Stimulated activated CD8-positive, alpha-beta memory T cell treated with anti-CD3 and anti-CD28 coated beads, Interleukin-2, amount 100 ng/mL, for 48 hours (primary cell): Measurements from ENCODE around the gene CLASRP.

Source experiments
- DNase-seq, 2 donors: peaks; one replicate each; pipeline ENCODE4 v3.0.0-alpha.2; 2020; ENCODE audit warnings: low read depth in 2 of 2

Gene CLASRP

DNA sequence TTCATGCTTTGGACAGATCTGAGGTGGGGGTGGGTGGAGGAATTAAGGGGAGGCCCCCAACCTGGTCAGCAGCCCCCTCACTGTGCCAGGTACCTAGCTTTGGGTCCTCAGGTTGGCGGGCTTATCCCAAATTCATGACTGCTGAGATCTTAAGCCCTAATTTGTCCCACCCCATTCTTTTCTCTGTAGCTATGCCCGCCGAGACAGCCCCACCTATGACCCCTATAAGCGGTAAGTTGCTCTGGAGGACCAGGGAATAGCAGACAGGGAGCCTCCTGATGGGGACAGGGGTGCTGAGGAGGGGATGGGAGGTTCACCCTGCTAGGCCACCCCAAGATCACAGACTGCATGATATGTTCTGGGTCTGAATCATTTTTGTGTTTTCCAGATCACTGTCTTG is 23.1 kb downstream of the CLASRP start:
- DNase-seq = no peak

- DNase-seq = no peak
These were observed 25.3 kb downstream of the CLASRP start for GRCh38 chr19:45063851-45064801.

DNA sequence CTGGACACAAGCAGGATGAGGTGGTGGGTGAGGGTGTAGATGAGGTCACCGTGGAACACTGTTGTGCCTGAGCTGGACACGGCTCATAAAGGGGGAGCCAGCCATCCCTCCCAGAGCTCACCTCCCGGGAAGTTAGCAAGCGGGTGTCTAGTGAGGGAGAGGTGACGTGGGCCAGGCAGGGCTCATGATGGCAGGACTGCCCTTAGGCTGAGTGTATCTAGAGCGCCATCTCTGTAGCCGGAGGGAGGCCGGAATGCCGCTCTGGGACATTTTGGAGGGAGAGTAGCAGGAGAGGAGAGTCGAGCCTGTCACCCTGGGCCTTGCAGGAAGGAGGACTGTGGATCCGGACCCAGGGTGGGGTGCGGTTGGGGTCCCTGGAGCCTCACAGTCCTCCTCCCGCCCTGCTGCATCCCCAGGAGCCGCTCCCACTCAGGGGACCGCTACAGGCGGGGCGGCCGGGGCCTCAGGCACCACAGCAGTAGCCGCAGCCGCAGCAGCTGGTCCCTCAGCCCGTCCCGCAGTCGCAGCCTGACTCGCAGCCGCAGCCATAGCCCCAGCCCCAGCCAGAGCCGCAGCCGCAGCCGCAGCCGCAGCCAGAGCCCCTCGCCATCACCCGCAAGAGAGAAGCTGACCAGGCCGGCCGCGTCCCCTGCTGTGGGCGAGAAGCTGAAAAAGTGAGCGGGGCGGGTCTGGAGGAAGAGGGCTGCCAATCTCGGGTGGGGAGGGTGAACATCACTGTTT is 28.2 kb downstream of the CLASRP start:
- no peak for DNase-seq

DNA sequence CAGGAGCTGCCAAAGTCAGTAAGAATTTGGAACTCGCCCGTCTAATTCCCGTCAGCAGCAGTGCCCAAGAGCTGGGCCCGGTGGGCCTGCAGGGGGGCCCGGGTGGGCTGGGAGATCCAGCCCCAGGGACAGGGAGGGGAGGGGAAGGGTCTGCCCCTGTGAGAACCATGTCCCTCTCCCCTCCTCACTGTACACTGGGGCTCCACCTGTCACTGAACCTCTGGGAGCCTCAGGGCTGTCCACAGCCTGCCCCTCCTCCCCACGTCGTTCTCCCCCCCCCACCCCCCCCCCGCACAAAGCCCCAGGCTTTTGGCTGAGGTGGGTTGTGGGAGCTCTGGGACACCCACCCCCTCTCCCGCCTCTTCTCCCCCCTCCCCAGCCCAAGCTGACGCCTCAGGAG is 29.2 kb downstream of the CLASRP start:
- DNase-seq = no peak

GRCh38 chr19:45069056-45069455 is 30.2 kb downstream of the CLASRP start:
- no peak for DNase-seq

- no peak for DNase-seq
These were observed 31.4 kb downstream of the CLASRP start for GRCh38 chr19:45070214-45070613.

- DNase-seq = no peak
These were observed 32.2 kb downstream of the CLASRP start for GRCh38 chr19:45070861-45071544.

DNA sequence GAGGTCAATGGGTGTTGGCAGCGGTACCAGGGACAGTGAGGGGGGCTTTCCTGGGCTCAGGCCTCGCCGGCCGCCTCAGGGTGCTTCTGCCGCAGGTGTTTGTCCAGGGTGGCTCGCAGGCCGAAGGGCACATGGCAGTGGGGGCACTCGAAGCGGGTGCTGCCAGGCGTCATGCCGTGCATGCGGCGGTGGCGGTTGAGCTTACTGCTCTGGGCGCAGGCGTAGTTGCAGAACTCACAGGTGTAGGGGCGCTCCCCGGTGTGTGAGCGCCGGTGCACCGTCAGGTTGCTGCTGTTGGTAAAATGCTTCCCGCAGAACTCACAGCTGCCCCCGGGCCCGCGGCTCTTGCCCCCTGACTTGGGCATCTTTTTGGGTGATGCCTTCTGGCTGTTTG is 32.7 kb downstream of the CLASRP start:
- no peak for DNase-seq

DNA sequence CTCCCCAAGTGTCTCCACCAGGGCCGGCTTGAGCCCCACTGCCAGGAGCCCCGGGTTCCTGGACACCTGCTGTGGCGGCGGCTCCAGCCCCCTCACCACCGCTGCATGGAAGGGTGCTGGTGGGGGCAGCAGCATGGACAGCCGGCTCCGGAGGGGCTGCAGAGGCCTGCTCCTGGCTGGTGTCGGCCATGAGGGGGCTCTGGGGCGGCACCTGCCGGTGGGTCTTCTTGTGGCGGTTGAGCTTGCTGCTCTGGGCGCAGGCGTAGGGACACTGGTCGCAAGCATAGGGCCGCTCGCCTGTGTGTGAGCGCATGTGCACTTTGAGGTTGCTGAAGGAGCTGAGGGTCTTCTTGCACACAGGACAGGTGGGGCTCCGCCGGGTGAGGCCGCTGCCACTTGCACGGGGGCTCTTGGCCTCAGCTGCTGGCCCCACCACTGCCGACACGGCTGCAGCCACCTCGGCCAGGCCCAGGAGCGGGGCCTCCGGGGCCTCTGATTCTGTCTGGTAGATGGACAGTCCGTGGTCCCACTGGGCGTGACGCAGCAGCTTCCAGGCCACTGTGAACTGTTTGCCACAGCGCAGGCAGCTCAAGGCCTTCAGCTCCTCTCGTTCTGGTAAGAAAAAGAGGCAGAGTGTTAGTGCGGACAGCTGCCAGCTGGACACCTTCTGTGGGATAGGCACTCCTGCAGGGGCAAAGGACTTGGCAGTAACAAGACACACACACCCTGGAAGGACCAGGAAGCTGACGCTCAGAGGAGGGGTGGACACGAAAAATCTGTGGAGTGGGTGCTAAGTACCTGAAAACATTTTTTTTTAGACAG is 33.3 kb downstream of the CLASRP start:
- no peak for DNase-seq

- no peak for DNase-seq
These were observed 36.0 kb downstream of the CLASRP start for GRCh38 chr19:45074744-45075300.

- DNase-seq = peak in 1 of 2 donors; percentile 27
These were observed 36.6 kb downstream of the CLASRP start for GRCh38 chr19:45075301-45076028.

DNA sequence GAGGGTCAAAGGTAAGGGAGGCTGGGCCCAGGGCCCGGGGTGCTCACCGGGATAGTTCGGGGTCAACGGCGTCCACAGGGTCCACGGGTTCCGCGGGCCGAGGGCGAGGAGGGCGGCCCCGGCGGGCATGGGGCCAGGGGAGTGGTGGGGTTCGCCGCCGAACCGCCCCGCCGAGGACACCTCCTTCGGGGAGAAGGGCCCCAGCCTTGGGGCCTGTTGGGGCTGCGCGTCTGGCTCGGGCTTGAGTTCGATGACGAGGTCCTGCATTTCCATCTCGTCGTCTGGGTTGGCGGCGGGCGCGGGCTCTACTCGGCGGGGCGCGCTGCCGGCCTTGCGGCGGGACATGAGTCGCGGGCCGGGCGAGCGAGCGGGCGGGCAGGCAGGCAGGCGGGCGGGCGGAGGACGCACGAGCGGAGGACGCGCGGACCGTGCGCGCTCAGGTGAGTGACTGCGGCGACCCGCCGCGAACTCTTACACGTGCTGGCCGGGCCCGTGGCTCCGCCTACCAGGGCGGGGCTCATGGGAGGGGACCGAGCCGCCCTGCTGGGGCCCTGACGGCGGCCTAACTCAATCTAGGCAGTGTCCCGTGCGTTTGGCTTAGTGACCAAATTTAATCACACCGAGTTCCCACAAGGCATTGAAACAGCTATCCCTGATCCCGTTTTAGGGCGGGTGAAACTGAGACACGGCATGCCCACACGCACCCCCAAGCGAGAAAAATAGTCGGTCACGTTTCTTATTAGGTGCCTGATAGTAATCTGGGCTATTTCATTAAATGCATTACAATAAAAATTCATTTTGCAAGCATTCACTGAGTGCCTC is 37.4 kb downstream of the CLASRP start, which contains the start of gene ZNF296:
ZNF296 (minus strand) TSS at position 450 of the 822 bp plus-strand sequence; CDS start at position 345, 105 bp downstream.
- DNase-seq = peak; percentile 77 to 81

- DNase-seq = no peak
These were observed 38.2 kb downstream of the CLASRP start for GRCh38 chr19:45076851-45077730.

GRCh38 chr19:45078390-45079062 is 39.7 kb downstream of the CLASRP start:
- no peak for DNase-seq

GRCh38 chr19:45079063-45079910 is 40.4 kb downstream of the CLASRP start, which contains the start of gene GEMIN7:
GEMIN7 (plus strand) TSS chr19:45079260; CDS start chr19:45090115, 10,855 bp downstream.
- DNase-seq = peak; percentile 76 to 79

GRCh38 chr19:45079911-45080370 is 41.1 kb downstream of the CLASRP start:
- no peak for DNase-seq

DNA sequence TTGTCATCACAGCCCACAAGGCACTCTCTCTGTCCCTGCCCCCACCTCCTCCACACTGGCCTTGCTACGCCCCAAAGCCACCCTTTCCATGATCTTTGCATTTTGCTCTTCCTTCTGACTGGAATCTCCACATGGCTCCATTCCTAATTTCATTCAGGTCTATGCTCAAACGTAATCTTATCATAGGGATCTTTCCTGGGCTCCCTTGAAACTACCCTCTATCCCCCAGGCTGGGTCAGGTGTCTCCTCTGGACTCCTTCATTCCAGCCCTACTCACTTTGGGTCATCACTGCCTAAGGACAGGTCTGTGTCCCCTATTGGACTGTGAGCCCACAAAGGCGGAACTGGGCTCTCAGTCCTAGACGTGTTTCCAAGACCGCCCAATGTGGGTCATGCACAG is 43.3 kb downstream of the CLASRP start:
- DNase-seq = no peak
